ENCODE data around the gene LAMB2.

DNA sequence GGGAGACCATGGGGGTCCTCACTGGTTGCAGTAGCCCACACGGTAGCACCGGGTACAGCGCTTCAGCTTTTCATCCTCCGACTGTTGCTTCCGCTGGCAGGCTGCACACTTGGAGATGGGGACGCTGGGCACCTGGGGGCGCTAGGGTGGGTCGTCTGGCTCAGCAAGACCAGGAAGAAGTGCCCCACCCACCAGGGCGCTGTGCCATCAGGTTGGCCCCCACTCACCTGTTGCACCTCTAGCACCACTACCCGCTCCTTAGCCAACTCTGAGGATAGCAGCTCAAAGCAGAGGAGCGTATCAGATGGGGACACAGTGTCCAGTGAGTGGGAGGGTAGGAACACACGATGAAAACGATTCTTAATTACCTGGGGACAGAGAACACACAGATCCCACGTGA lies 20.6 kb downstream of the LAMB2 start:
- TF ChIP-seq GATA2 (IDR thresholded peaks at IDR 0.05; ENCODE audit: low read depth, low read length) (no peak), GATA3 (IDR thresholded peaks at IDR 0.05; ENCODE audit: low read depth, low read length) (no peak)
